Measurements from ENCODE around the gene FAM151A.

Gene FAM151A

GRCh38 chr1:54623216-54624007, at the start of gene FAM151A:
TSS of gene FAM151A (minus strand) at chr1:54623525. CDS start at chr1:54623395, 130 bp downstream.
- no peak for DNase-seq

GRCh38 chr1:54671985-54672608, 48.8 kb upstream of the FAM151A start:
- peak; percentile 75 for DNase-seq

GRCh38 chr1:54668567-54668966, 45.2 kb upstream of the FAM151A start:
- DNase-seq, result no peak

- DNase-seq, result no peak
Measured at GRCh38 chr1:54667797-54668196, 44.5 kb upstream of the FAM151A start.

GRCh38 chr1:54666333-54666732, 43.0 kb upstream of the FAM151A start:
- DNase-seq, result no peak

GRCh38 chr1:54665852-54666251, 42.5 kb upstream of the FAM151A start:
- DNase-seq, result no peak

GRCh38 chr1:54664364-54664763, 41.0 kb upstream of the FAM151A start:
- no peak for DNase-seq

GRCh38 chr1:54663725-54664124, 40.4 kb upstream of the FAM151A start:
- DNase-seq, result no peak

GRCh38 chr1:54658164-54658913, 35.0 kb upstream of the FAM151A start:
- DNase-seq, result no peak

GRCh38 chr1:54653036-54653435, 29.7 kb upstream of the FAM151A start:
- DNase-seq, result no peak

GRCh38 chr1:54652168-54652567, 28.8 kb upstream of the FAM151A start:
- no peak for DNase-seq

GRCh38 chr1:54651608-54652007, 28.3 kb upstream of the FAM151A start:
- no peak for DNase-seq

GRCh38 chr1:54650417-54650816, 27.1 kb upstream of the FAM151A start:
- no peak for DNase-seq

- DNase-seq, result no peak
Measured at GRCh38 chr1:54649921-54650320, 26.6 kb upstream of the FAM151A start.

GRCh38 chr1:54649130-54649898, 26.0 kb upstream of the FAM151A start:
- no peak for DNase-seq

GRCh38 chr1:54645806-54646676, 22.7 kb upstream of the FAM151A start:
- no peak for DNase-seq

GRCh38 chr1:54643736-54644135, 20.4 kb upstream of the FAM151A start:
- DNase-seq, result no peak

GRCh38 chr1:54640863-54641836, 17.8 kb upstream of the FAM151A start, which contains the start of gene MROH7:
TSS of gene MROH7 (plus strand) at chr1:54641786. CDS start at chr1:54652927, 11,141 bp downstream.
- no peak for DNase-seq

GRCh38 chr1:54640361-54640760, 17.0 kb upstream of the FAM151A start:
- DNase-seq, result no peak

Data from CD4-positive, alpha-beta T cell treated with Interleukin-17A for 1 hour (primary cell).